Measurements from ENCODE around the gene RAB7A. TPM values are rescaled to one million over a fixed set of nuclear protein-coding genes. Genes with fewer than 3 reads are reported as not detected.
A peak's percentile ranks its signal among the peaks of the same experiment; 100 is the strongest.
"Not testable (repeated sequence)": the region's sequence is repeated elsewhere in the genome, so short reads cannot be mapped to it uniquely, and the experiment has no call there.

RAB7A gene
- total RNA-seq, 4 donors from 2014 or later = 45.0 to 121 (median 101) TPM

DNA sequence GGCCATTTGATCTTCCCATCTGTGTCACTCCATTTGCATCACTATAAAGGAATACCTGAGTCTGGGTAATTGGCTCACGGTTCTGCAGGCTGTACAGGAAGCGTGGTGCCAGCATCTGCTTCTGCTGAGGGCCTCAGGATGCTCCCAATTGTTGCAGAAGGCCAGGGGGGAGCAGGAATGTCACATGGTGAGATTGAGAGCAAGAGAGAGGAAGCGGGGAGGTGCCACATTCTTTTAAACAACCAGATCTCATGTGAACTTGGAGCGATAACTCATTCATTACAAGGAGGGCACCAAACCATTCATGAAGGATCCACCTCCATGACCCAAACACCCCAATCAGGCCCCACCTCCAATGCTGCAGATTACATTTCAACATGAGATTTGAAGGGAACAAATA lies 13.1 kb upstream of the RAB7A start:
- H3K27ac ChIP-seq = no peak overlapping the region
- no peaks in the 10 kb centered on the region for H3K36me3 ChIP-seq
- no peak overlapping the region for H3K4me3 ChIP-seq
- H3K9me3 ChIP-seq = no peaks in the 10 kb centered on the region
- TF ChIP-seq, protein P1, sequence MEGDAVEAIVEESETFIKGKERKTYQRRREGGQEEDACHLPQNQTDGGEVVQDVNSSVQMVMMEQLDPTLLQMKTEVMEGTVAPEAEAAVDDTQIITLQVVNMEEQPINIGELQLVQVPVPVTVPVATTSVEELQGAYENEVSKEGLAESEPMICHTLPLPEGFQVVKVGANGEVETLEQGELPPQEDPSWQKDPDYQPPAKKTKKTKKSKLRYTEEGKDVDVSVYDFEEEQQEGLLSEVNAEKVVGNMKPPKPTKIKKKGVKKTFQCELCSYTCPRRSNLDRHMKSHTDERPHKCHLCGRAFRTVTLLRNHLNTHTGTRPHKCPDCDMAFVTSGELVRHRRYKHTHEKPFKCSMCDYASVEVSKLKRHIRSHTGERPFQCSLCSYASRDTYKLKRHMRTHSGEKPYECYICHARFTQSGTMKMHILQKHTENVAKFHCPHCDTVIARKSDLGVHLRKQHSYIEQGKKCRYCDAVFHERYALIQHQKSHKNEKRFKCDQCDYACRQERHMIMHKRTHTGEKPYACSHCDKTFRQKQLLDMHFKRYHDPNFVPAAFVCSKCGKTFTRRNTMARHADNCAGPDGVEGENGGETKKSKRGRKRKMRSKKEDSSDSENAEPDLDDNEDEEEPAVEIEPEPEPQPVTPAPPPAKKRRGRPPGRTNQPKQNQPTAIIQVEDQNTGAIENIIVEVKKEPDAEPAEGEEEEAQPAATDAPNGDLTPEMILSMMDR (IDR thresholded peaks at IDR 0.05) = no peak
- TF ChIP-seq POLR2AphosphoS5 (IDR thresholded peaks at IDR 0.05) (no peak), EP300 (IDR thresholded peaks at IDR 0.05; ENCODE audit: low read depth) (no peak), POLR2A (IDR thresholded peaks at IDR 0.05) (no peak)
- intact Hi-C loops (cut with DNase I; ENCODE audit: low total_unique reads) = no loop called here
- WGBS, 2 donors (ENCODE audit: low coverage in 1 of 2) = 53 to 87% methylated on average over 3 to 4 of the region's 4 CpGs
- in situ Hi-C loops (cut with MboI; ENCODE audit: low pct_ligation_motif_present in 1 of 4, low pct_unique_long_range_greater_than_20kb in 1 of 4, low sequenced_read_pairs in 3 of 4) = no loop called here
- DNase-seq = no peak
- no peaks in the 10 kb centered on the region for H3K27me3 ChIP-seq
- H3K4me1 ChIP-seq = no peaks in the 10 kb centered on the region

DNA sequence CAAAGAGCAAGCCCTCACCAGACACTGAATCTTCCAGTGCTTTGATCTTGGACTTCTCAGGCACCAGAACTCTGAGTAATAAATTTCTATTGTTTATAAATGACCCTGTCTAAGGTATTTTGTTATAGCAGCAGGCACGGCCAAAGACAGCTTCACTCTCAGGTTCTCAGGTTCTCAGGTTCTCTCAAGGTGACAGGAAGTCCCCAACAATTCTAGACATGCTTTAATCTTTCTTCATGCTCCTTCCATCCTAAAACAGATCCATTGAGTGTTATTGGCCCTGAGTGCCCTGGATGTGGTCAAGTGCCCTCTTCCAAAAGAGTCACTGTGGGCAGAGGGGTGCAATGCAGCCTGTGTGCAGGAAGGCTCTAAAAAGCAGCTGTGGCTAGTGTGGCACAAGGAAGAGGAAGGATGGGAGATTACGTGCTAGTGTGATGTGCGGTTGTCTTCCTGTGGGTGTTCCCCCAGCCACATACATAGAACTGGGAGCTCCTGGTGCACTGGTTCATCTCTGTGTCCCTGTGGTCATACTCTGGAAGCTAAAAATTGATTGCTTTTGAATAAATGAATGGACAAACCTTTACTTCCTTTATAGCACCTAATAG lies 11.0 kb upstream of the RAB7A start:
- no peaks in the 10 kb centered on the region for H3K9me3 ChIP-seq
- in situ Hi-C loops (cut with MboI; ENCODE audit: low pct_ligation_motif_present in 1 of 4, low pct_unique_long_range_greater_than_20kb in 1 of 4, low sequenced_read_pairs in 3 of 4) = no loop called here
- H3K27me3 ChIP-seq = no peaks in the 10 kb centered on the region
- no peak for TF ChIP-seq POLR2A (IDR thresholded peaks at IDR 0.05)
- TF ChIP-seq POLR2AphosphoS5 (IDR thresholded peaks at IDR 0.05) = no peak
- TF ChIP-seq, protein P1 (IDR thresholded peaks at IDR 0.05) = no peak
- TF ChIP-seq EP300 (IDR thresholded peaks at IDR 0.05; ENCODE audit: low read depth) = no peak
- no peaks in the 10 kb centered on the region for H3K4me1 ChIP-seq
- peak; percentile 16 for DNase-seq
- no peaks in the 10 kb centered on the region for H3K36me3 ChIP-seq
- intact Hi-C loops (cut with DNase I; ENCODE audit: low total_unique reads) = no loop called here
- H3K4me3 ChIP-seq = no peak overlapping the region
- 70 to 86% methylated on average over 1 to 3 of the region's 3 CpGs for WGBS, 2 donors (ENCODE audit: low coverage in 1 of 2)
- no peak overlapping the region for H3K27ac ChIP-seq

DNA sequence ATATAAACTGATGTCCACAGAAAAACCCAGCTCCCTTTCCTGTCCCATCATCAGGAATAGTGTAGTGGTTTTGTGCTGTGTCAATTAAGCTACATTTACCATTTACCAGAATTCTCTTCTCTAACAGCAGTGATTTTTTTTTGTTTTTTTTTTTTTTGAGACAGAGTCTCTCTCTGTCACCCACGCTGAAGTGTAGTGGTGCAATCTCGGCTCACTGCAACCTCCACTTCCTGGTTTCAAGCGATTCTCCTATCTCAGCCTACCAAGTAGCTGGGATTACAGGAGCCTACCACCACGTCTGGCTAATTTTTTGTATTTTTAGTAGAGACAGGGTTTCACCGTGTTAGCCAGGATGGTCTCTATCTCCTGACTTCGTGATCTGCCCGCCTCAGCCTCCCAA lies 7.1 kb upstream of the RAB7A start:
- DNase-seq; H3K4me1 ChIP-seq; H3K36me3 ChIP-seq; in situ Hi-C loops (cut with MboI; ENCODE audit: low pct_ligation_motif_present in 1 of 4, low pct_unique_long_range_greater_than_20kb in 1 of 4, low sequenced_read_pairs in 3 of 4); H3K4me3 ChIP-seq; H3K27me3 ChIP-seq; H3K9me3 ChIP-seq; intact Hi-C loops (cut with DNase I; ENCODE audit: low total_unique reads); H3K27ac ChIP-seq: not testable (repeated sequence)
- 57 to 65% methylated on average over 3 to 7 of the region's 7 CpGs for WGBS, 2 donors (ENCODE audit: low coverage in 1 of 2)

DNA sequence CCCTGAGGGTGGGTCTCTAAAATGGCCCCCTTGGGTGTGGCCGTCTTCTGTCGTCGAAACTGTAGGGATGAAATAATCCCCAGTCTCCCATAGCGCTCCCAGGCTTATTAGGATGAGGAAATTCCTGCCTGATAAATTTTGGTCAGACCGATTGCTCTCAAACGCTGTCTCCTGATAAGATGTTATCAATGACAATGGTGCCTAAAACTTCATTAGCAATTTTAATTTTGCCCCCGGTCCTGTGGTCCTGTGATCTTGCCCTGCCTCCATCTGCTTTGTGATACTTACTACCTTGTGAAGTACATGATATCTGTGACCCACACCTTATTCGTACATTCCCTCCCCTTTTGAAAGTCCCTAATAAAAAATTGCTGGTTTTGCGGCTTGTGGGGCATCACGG lies 5.1 kb upstream of the RAB7A start:
- intact Hi-C loops (cut with DNase I; ENCODE audit: low total_unique reads) (loop anchor here (10.0 kb wide), 1 partner anchor 64 kb away; no protein-coding TSS in a partner anchor), in situ Hi-C loops (cut with MboI; ENCODE audit: low pct_ligation_motif_present in 1 of 4, low pct_unique_long_range_greater_than_20kb in 1 of 4, low sequenced_read_pairs in 3 of 4) (no loop called here)
- H3K27ac ChIP-seq = no peak overlapping the region
- no peak for TF ChIP-seq POLR2AphosphoS5 (IDR thresholded peaks at IDR 0.05)
- TF ChIP-seq EP300 (IDR thresholded peaks at IDR 0.05; ENCODE audit: low read depth) = no peak
- TF ChIP-seq POLR2A (IDR thresholded peaks at IDR 0.05) = no peak
- TF ChIP-seq, protein P1 (IDR thresholded peaks at IDR 0.05) = no peak
- H3K27me3 ChIP-seq = no peaks in the 10 kb centered on the region
- no peaks in the 10 kb centered on the region for H3K4me1 ChIP-seq
- no peaks in the 10 kb centered on the region for H3K9me3 ChIP-seq
- no peak overlapping the region for H3K4me3 ChIP-seq
- 69 to 71% methylated on average over 4 to 10 of the region's 10 CpGs for WGBS, 2 donors (ENCODE audit: low coverage in 1 of 2)
- no peak for DNase-seq
- no peaks in the 10 kb centered on the region for H3K36me3 ChIP-seq

DNA sequence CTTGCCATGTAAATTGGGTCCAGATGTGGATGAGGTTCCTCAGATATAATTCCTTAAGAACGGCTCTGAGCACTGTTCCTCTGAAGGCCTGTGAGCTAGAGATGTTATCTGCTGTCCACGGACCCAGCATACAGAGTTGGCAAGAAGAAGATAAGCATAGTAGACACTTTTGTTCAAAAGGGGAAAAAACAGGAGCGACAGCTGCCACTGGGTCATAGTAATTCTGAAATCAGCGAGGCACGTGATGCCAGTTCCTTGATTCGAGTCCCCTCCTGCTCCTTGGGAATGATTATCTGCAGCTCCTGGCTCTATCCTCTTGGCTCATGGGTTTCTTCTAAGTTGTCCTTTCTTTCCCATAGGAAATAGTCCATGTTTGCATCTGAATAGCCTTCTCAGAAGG lies 2.5 kb upstream of the RAB7A start:
- Histone ChIP-seq H3K27ac (no peak overlapping the region), H3K4me1 (peaks cover 6 to 16% (median 15%) of the 10 kb centered on the region in 4 donors), H3K27me3 (no peaks in the 10 kb centered on the region), H3K4me3 (no peak overlapping the region), H3K9me3 (no peaks in the 10 kb centered on the region), H3K36me3 (no peaks in the 10 kb centered on the region)
- in situ Hi-C loops (cut with MboI; ENCODE audit: low pct_ligation_motif_present in 1 of 4, low pct_unique_long_range_greater_than_20kb in 1 of 4, low sequenced_read_pairs in 3 of 4) (no loop called here), intact Hi-C loops (cut with DNase I; ENCODE audit: low total_unique reads) (loop anchor here (10.0 kb wide), 1 partner anchor 61 kb away; no protein-coding TSS in a partner anchor)
- no peak for TF ChIP-seq POLR2A (IDR thresholded peaks at IDR 0.05)
- no peak for TF ChIP-seq EP300 (IDR thresholded peaks at IDR 0.05; ENCODE audit: low read depth)
- no peak for TF ChIP-seq POLR2AphosphoS5 (IDR thresholded peaks at IDR 0.05)
- TF ChIP-seq, protein P1 (IDR thresholded peaks at IDR 0.05) = no peak
- DNase-seq = no peak
- WGBS, 2 donors (ENCODE audit: low coverage in 1 of 2) = 88 to 90% methylated on average over 5 to 6 of the region's 6 CpGs
